Psoas muscle (tissue), 8 donors: ENCODE measurements around the gene VIPAS39. TPM values are rescaled to one million over a fixed set of nuclear protein-coding genes. Genes with fewer than 3 reads are reported as not detected.
A peak's percentile ranks its signal among the peaks of the same experiment; 100 is the strongest.

Source experiments
- ATAC-seq, 4 donors: fragments of 200-7000 bp; cut with Tn5 transposase; one replicate each; pipeline ENCODE4 v1.9.1; 2020; ENCODE audit warnings: moderate library complexity in 3 of 4, mild to moderate bottlenecking in 2 of 4
- DNase-seq, 2 donors: peaks; one replicate each; pipeline ENCODE4 v3.0.0-alpha.2; 2020
- H3K27ac ChIP-seq: fragments of 200-600 bp; one replicate; pipeline ENCODE4 v1.8.0; 2022
- H3K27me3 ChIP-seq, 3 donors: fragments of 200-600 bp in 1 of 3; one replicate each; pipeline versions ENCODE4 v1.6.1 to v1.8.0; 2013 to 2022; ENCODE audit warnings: low read length in 2 of 3, mild to moderate bottlenecking in 2 of 3, moderate library complexity in 1 of 3; ENCODE audit not compliant: insufficient read depth in 3 of 3
- H3K36me3 ChIP-seq, 2 donors: fragments of 200-600 bp in 1 of 2; one replicate each; pipeline versions ENCODE4 v1.6.1 to v1.8.0; 2013 to 2022; ENCODE audit warnings: low read depth in 1 of 2, mild to moderate bottlenecking in 1 of 2, moderate library complexity in 1 of 2; ENCODE audit not compliant: insufficient read depth in 1 of 2
- H3K4me1 ChIP-seq: fragments of 200-600 bp; one replicate; pipeline ENCODE4 v1.8.0; 2022
- H3K4me3 ChIP-seq: fragments of 200-600 bp; one replicate; pipeline ENCODE4 v1.8.0; 2022; ENCODE audit warnings: mild to moderate bottlenecking
- H3K9me3 ChIP-seq: fragments of 200-600 bp; one replicate; pipeline ENCODE4 v1.8.0; 2022
- WGBS, 3 donors: extraction: QIAGEN DNeasy Blood & Tissue Kit; methylation state at CpG; one replicate each; pipeline versions ENCODE4 v1.1.6 to v1.1.7; 2013; 5-methylcytosine and 5-hydroxymethylcytosine counted together
- intact Hi-C, 2 donors: fragments of 100-400 bp; cut with DNase I; formaldehyde crosslinking; loops; one replicate each; pipeline versions ENCODE4 v1.11.0 to v1.14.2; 2022
- polyA plus RNA-seq, 3 donors: library from polyadenylated mRNA; stranded (reverse); fragments of 200-250 nt; gene quantifications; one replicate each; pipeline ENCODE4 v1.2.3, GENCODE V29; 2013
- total RNA-seq, 4 donors: library from RNA; stranded (reverse); fragmentation: NEBNext Ultra II Directional in 2 of 4; extraction: Animal tissue kit (Norgen Biotek cat#: 25700) in 2 of 4; gene quantifications; one replicate each; pipeline versions ENCODE4 v1.2.1 to v1.2.4, GENCODE V29; 2021 to 2023
- TF ChIP-seq, protein P1 (sequence below): fragments of 200-600 bp; IDR thresholded peaks from one replicate; pipeline ENCODE4 v1.8.0; 2022; ENCODE audit warnings: antibody characterized with exemption
- donor health status: healthy with polysubstance abuse.
- donor health status: DM: no; HTN: no; CAD: no; lungs with moderate emphysema.
- donor health status: Bipolar disorder and iron deficiency.
- donor health status: healthy.
- donor health status: DM: yes; HTN: yes; CAD: no.
- donor health status: DM: no; HTN: no; CAD: no.
- donor health status: DM: no; HTN: no; CAD: no.
- donor health status: DM: yes; HTN: yes; CAD: no.

Gene VIPAS39
- total and polyA plus RNA-seq, 7 donors, result 9.6 to 22.2 (median 12.5) TPM

GRCh38 chr14:77469067-77469505 lies 11.7 kb upstream of the VIPAS39 start:
- no peak for ATAC-seq
- WGBS, 3 donors, result 87 to 89% (median 89%) methylated on average over 14 of the region's 14 CpGs
- Histone ChIP-seq H3K4me1 (no peaks in the 10 kb centered on the region), H3K4me3 (no peak overlapping the region), H3K9me3 (no peaks in the 10 kb centered on the region), H3K36me3 (peaks cover 18 to 61% of the 10 kb centered on the region in 2 donors), H3K27me3 (no peaks in the 10 kb centered on the region), H3K27ac (no peak overlapping the region)
- TF ChIP-seq, protein P1, sequence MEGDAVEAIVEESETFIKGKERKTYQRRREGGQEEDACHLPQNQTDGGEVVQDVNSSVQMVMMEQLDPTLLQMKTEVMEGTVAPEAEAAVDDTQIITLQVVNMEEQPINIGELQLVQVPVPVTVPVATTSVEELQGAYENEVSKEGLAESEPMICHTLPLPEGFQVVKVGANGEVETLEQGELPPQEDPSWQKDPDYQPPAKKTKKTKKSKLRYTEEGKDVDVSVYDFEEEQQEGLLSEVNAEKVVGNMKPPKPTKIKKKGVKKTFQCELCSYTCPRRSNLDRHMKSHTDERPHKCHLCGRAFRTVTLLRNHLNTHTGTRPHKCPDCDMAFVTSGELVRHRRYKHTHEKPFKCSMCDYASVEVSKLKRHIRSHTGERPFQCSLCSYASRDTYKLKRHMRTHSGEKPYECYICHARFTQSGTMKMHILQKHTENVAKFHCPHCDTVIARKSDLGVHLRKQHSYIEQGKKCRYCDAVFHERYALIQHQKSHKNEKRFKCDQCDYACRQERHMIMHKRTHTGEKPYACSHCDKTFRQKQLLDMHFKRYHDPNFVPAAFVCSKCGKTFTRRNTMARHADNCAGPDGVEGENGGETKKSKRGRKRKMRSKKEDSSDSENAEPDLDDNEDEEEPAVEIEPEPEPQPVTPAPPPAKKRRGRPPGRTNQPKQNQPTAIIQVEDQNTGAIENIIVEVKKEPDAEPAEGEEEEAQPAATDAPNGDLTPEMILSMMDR, result no peak
- intact Hi-C loops, result no loop called here
- no peak for DNase-seq

DNA sequence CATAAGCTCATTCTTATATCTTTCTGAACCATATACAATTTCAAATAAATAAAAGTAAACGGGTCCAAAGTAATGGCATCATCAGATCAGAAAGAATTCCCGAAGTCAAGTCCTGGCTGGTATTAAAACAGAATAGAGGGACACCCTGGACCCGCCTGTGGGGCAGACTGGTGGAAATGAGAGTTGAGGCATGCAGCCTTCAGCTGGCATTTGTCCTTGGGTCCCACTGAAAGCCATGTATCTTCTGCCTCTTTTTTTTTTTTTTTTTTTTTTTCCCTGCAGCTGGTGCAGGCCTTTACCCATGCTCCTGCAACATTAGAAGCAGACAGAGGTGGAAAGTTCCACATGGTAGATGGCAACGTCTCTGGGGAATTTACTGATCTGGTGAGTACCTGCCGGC lies 10.4 kb upstream of the VIPAS39 start:
- Histone ChIP-seq H3K9me3 (no peaks in the 10 kb centered on the region), H3K27me3 (no peaks in the 10 kb centered on the region), H3K4me1 (no peaks in the 10 kb centered on the region), H3K4me3 (no peak overlapping the region), H3K36me3 (peaks cover 23 to 74% of the 10 kb centered on the region in 2 donors), H3K27ac (no peak overlapping the region)
- TF ChIP-seq, protein P1, result no peak
- ATAC-seq (no peak), DNase-seq (no peak)
- 82 to 85% (median 84%) methylated on average over 5 of the region's 5 CpGs for WGBS, 3 donors
- intact Hi-C loops, result no loop called here

DNA sequence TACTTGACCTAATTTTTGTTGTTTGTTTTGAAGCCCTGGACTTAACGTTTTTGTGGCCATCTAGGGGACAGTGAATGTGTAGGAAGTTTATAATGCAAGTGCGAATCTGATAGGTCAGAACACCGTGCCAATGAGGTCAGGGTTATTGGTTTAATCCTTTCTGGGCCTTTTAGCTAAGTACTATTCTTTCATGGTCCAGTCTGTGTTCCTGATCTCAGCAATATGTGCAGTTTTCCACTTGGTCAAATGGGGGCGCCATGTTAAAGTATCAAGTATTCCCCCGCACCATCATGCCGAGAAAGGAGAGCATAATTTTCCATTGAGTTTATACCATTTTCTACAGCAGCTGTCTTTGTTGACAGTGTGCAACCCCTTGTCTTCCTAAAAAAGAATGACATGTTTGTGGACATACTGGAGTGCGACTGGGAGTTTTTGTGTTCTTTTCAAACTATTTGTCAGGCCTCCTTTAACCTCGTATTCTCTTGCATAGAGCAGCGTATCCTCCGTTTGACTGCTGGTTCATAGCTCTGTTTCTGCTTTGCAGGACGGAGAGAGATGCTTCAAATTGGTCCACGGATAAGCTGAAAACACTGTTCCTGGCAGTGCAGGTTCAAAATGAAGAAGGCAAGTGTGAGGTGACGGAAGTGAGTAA lies 1.8 kb upstream of the VIPAS39 start:
- intact Hi-C loops, result loop anchor here (5.0 to 10.0 kb wide), 5 partner anchors 82 to 248 kb away; partner anchors contain the start of genes ALKBH1 (in 2 of the 2), GSTZ1 (in 2 of the 2), POMT2 (in 2 of the 2) and SLIRP (in 2 of the 2)
- WGBS, 3 donors, result 37 to 43% (median 39%) methylated on average over 13 of the region's 13 CpGs
- Histone ChIP-seq H3K4me1 (peaks cover 20% of the 10 kb centered on the region), H3K36me3 (peaks cover 8 to 49% of the 10 kb centered on the region in 2 donors), H3K27ac (peak overlapping the region; percentile 85), H3K4me3 (peak overlapping the region; percentile 99), H3K27me3 (no peaks in the 10 kb centered on the region), H3K9me3 (no peaks in the 10 kb centered on the region)
- ATAC-seq (no peak), DNase-seq (peak in 1 of 2 donors; percentile 28)
- TF ChIP-seq, protein P1, result peak; percentile 52

DNA sequence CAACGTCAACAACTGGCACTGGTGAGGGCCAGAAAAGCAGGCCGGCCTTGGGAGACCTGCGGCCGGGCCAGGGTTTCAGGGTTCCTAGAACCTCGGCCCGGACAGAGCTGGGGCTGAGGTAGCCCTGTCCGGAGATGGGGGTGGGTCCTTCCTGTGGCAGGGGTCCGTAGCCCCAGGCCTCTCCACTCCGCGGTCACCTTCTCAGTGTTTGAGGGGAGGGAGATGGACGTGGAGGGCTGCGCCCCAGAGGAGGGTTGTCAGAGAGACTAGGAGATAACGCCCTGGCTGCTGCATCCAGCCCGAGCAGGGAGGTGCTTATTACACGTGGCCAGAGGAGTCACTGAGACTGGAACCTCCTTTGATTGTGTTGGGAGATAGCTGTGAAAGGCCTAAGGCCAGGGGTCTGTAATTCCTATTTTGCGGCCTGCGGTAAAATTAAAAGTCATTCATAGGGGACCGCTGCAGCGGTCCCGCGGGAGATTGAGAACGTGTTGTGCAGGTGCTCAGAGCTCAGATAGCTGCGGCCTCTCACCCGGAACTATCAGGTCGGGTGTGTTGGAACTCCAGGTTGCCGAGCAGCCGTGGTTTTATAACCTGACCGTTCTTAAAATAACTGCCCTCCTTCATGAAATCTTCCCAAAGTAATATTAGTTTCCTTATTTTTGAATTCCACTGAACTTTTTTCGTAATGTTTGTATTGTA lies 999 bp upstream of the VIPAS39 start:
- ATAC-seq (peak; percentile 4 to 48 (median 15)), DNase-seq (peak in 1 of 2 donors; percentile 67)
- Histone ChIP-seq H3K27ac (peak overlapping the region; percentile 85), H3K9me3 (no peaks in the 10 kb centered on the region), H3K36me3 (peaks cover 3 to 45% of the 10 kb centered on the region in 2 donors), H3K4me3 (peak overlapping the region; percentile 99), H3K4me1 (peaks cover 20% of the 10 kb centered on the region), H3K27me3 (no peaks in the 10 kb centered on the region)
- WGBS, 3 donors, result 0 to 1% (median 1%) methylated on average over 29 of the region's 29 CpGs
- intact Hi-C loops, result loop anchor here (5.0 to 10.0 kb wide), 5 partner anchors 81 to 249 kb away; partner anchors contain the start of genes ALKBH1 (in 2 of the 2), GSTZ1 (in 2 of the 2), POMT2 (in 2 of the 2) and SLIRP (in 2 of the 2)
- TF ChIP-seq, protein P1, result no peak
